HG03139 (cell line): ENCODE results near the gene CRTAP.
"Not testable (repeated sequence)": the region's sequence is repeated elsewhere in the genome, so short reads cannot be mapped to it uniquely, and the experiment has no call there.

Experiments
- ATAC-seq: cut with Tn5 transposase; IDR thresholded peaks from one replicate; pipeline ENCODE4 v1.9.1; 2021; ENCODE audit not compliant: unreplicated experiment

CRTAP gene

GRCh38 chr3:33173103-33173502, 59.3 kb downstream of the CRTAP start:
- no peak for ATAC-seq

GRCh38 chr3:33173672-33174071, 59.9 kb downstream of the CRTAP start:
- no peak for ATAC-seq

- no peak for ATAC-seq
Measured at GRCh38 chr3:33174095-33174494, 60.3 kb downstream of the CRTAP start.

GRCh38 chr3:33174711-33175414, 61.0 kb downstream of the CRTAP start:
- no peak for ATAC-seq

- no peak for ATAC-seq
Measured at GRCh38 chr3:33179132-33179531, 65.3 kb downstream of the CRTAP start.

GRCh38 chr3:33181229-33181628, 67.4 kb downstream of the CRTAP start:
- ATAC-seq = no peak

GRCh38 chr3:33181641-33182040, 67.8 kb downstream of the CRTAP start:
- ATAC-seq = not testable (repeated sequence)

- ATAC-seq = no peak
Measured at GRCh38 chr3:33184863-33185262, 71.0 kb downstream of the CRTAP start.

- ATAC-seq = no peak
Measured at GRCh38 chr3:33186524-33187367, 72.9 kb downstream of the CRTAP start.

GRCh38 chr3:33187368-33187634, 73.5 kb downstream of the CRTAP start:
- no peak for ATAC-seq

- no peak for ATAC-seq
Measured at GRCh38 chr3:33194303-33194702, 80.5 kb downstream of the CRTAP start.

GRCh38 chr3:33196538-33196937, 82.7 kb downstream of the CRTAP start:
- no peak for ATAC-seq
